NCI-H2107 treated with DMSO at 0.1 percent for 48 hours (cell line): ENCODE data around the gene MLYCD.
A peak's percentile ranks its signal among the peaks of the same experiment; 100 is the strongest.

ENCODE experiments used
- DNase-seq: peaks from one replicate; lab custom pipeline; 2025; ENCODE audit not compliant: unreplicated experiment; lab: John Stamatoyannopoulos, UW

MLYCD gene

GRCh38 chr16:83954577-83955016 lies 55.7 kb downstream of the MLYCD start:
- no peak for DNase-seq

DNA sequence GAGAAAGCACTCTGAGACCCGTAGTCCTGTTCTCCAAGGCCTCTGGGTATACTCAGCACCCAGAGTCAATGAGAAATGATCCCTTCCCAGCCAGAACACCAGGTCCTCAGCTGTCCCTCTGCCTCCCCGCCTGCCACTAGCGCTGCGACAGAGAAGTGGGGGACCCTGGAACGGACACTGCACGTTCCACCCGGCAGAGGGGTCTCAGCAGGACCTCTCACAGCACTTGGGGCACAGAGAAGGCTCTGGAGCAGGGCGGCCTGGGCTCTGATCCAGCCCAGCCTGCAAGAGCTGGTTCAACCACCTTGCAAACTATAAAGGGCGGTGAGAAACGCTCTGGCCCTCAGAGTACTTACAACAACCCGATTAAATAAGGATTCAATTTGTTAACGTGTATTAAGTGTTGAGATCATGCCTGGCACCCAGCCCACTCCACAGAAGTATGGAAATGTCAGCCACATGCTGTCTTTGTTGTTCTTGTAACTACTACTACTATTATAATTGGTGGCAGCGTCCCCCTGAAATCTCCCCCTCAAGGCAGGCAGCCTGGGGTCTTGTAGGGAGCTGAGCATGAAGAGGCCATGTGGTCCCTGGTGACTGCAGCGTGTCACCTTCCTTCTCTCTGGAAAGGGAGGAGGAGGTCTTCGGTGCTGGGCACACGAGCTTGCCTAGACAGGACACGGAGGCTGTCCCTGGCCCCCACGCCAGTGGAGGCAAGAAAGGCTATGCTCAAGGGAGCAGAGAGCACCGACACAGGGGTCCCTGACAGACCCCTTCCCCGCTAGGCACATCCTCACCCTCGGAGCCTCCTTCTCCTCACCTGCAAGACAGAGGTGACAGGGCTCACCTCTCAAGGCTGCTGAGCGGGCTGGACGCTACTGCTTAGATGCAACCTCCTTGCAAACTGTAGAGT lies 56.6 kb downstream of the MLYCD start:
- DNase-seq, result no peak

DNA sequence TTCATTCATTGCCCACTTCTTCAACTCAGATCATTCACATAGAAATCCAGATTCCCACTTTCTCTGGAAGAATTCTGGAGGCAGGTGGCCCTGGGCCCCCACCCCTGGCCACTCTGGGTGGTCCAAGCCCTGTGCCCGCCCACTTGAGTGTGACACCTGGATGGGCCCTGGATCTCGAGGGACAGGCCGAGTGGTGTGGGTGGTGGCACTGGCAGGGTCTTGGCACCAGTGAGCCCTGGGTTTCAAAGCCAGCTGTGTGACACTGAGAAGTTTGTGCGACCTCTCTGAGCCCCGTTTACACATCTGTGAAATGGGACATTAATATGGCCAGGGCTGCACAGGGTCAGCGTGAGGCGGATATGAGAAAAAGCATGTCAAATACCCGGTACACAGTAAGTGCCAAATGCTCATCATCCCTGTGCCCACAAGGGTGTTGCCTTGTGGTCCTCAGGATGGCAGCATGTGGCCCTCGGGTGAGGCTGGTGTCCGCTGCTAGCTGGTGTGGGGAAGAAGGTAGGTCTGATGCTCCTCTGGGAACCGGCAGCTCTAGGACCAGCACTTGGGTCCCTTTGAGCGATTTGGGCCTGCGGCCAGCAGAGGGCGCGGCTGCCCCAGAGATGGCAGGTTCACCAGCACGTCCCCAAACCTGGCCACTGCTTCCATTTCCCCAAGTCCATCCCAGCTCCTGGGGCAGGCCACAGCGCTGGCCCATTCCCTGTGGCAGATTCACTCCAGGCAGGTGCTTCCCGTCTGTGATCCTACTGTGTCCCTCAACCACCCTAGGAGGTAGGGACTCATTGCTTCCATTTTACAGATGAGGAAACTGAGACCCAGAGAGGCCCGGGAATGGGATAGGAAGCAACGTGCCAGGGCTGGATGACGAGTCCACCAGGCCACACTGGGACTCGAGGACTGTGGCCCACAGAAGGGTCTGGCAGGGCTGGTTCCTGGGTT lies 57.7 kb downstream of the MLYCD start:
- DNase-seq, result peak; percentile 48

DNA sequence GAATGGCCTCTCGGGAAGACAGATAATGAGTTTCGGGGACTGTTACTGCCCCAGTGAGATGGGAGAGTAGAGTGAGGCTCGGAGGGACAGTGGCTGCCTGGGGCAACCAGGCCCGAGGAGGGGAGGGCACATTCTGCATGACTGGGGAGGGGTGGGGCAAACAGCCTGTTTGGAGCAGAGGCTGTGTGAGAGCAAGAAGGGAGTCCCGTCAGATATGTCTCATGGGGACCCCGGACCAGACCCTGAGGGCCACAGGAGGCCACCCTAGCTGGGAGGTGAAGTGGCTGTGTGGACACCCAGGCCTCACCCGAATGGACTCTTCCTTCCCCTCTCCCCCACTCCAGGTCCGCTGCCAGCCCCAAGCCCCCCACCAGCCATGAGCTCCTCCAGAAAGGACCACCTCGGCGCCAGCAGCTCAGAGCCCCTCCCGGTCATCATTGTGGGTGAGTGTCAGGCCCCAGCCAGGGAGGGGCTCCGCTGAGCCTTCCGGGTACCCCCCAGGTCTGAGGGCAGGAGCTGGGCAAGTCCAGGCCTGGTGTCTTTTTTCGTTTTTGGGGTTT lies 58.5 kb downstream of the MLYCD start:
- DNase-seq, result no peak

GRCh38 chr16:83958137-83958845 lies 59.4 kb downstream of the MLYCD start:
- DNase-seq, result no peak

GRCh38 chr16:83958846-83959565 lies 60.1 kb downstream of the MLYCD start:
- DNase-seq, result no peak

DNA sequence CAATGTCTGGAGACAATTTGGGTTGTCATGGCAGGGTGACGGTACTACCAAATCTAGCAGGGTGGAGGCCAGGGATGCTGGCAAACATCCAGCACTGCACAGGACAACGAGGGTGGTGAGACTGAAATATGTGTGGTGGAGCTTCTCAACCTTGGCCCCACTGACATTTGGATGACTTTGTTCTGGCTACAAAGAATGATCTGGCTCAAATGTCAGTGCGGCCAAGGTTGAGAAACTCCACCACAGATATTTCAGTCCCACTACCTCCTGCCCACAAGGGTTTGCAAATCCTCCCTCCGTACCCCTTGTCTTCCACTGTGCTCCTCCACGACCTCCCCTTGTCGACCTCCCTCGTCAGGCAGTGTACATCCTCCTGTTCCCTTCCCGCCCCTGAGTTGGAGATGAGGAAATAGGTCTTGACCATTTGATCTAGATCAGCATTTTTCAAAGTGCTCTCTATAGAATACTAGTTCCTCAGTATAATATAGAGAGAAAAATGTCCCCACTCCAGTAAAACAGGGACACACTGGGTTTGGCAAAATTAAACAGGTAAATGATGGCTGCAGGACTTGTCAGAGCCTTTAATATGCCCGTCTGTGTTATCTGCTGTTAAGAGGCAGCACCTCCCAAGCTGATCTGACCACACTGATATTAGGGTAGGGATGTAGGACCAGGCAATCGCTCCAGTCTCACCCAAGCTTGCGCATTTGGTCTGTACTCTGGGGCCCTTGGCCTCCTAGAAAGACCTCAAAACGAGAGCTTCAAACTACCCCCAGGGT lies 60.9 kb downstream of the MLYCD start:
- DNase-seq, result no peak

DNA sequence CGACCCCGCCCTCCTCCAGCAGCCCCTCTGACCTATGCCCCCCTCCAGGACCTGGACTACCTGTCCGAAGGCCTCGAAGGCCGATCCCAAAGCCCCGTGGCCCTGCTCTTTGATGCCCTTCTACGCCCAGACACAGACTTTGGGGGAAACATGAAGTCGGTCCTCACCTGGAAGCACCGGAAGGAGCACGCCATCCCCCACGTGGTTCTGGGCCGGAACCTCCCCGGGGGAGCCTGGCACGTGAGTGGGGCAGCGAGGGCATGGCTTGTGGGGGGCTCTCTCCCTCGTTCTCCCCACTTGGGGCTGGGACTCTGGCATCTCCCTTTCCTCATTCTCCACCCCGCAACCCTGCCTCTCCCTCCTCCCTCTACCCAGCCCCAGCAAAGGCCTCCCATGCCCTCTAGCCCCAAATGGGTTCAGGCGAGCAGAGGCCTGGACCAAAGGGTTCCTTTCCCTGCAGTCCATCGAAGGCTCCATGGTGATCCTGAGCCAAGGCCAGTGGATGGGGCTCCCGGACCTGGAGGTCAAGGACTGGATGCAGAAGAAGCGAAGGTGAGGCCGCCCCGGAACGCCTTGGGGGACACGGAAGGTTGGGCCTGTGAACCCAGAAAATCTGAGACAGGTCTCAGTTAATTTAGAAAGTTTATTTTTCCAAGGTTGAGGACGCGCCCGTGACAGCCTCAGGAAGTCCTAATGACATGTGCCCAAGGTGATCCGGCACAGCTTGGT lies 61.8 kb downstream of the MLYCD start:
- DNase-seq, result no peak

DNA sequence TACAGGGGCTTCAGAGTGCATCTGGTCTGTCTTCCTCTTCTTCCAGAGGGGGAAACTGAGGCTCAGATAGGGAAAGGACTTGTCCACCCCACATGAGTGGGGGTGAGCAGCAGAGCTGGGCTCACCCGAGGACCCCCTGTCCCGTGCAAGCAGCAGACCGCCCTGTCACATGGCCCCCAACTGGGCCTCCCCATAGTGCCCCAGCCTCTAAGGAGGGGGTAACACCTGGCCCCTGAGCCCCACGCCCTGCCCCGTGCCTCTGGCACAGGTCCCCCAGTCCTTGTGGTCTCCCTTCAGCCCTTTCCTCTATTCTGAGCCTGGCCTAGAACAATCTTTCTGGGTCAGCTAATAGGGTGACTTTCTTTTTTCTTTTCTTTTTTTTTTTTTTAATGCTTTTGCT lies 62.7 kb downstream of the MLYCD start:
- DNase-seq, result no peak

- no peak for DNase-seq
These were observed 64.6 kb downstream of the MLYCD start for GRCh38 chr16:83963277-83964119.

DNA sequence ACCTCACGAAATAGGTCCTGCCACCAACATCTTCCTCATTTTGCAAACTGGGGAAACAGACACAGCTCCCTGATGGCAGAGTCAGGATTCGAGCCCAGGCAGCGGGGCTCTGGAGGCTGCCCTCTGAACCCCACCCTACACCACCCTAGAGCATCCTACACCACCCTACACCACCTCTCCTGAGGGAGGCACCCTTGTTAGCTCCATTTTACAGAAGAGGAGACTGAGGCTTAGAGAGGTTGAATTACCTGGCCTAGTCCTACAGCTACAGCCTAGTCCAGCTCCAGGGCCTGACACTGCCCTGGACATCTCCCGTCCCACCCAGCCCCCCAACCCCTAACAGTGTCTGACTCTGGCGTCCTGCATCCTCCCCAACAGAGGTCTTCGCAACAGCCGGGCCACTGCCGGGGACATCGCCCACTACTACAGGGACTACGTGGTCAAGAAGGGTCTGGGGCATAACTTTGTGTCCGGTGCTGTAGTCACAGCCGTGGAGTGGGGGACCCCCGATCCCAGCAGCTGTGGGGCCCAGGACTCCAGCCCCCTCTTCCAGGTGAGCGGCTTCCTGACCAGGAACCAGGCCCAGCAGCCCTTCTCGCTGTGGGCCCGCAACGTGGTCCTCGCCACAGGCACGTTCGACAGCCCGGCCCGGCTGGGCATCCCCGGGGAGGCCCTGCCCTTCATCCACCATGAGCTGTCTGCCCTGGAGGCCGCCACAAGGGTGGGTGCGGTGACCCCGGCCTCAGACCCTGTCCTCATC lies 65.9 kb downstream of the MLYCD start:
- no peak for DNase-seq

GRCh38 chr16:83965444-83966152 lies 66.7 kb downstream of the MLYCD start:
- DNase-seq, result no peak

DNA sequence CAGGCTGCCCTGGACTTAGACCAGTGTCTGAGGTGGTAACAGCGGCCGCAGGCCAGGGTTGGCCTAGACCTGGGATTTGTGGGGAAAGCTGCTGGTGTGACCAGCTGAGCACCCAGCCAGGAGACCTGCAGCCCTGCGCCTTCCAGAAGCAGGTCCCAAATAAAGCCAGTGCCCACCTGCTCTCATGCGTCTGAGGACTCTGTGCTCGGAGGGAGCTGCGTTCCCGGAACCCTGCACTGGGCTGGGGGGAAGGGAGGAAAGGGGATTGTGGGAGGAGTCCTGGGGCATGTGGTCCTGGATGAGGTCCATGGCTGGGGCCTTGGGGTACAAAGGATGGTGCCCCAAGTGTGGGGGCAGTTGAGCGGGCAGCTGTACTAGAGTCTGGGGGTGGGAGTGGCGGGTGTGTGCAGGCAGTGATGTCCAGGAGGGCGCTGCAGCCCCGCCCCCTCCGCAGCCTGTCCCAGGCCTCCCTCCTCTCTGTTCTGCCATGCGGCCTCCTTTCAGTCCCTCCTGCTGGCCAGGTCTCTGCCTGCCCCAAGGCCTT lies 67.3 kb downstream of the MLYCD start:
- no peak for DNase-seq

GRCh38 chr16:83967091-83967490 lies 68.2 kb downstream of the MLYCD start:
- DNase-seq, result no peak

DNA sequence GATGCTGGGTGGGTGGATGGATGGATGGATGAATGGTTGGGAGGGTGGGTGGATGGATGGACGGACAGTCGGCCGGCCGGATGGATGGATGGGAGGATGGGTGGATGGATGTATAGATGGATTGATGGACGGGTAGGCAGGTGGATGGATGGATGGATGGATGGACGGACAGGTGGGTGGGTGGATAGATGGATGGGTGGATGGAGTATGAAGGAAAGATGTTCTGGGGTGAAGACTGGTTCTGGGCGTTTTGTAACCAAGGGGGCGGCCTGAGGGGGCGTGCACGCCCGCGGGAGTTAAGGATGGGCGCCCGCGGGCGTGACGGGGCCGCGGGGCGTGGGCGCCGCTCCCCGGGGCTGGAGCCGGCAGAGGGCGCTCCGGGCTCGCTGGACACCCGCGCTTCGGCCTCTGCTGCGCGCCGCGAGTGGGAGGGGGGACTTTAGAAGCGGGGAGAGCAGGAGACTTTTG lies 69.0 kb downstream of the MLYCD start, which contains the start of gene NECAB2:
Gene NECAB2 (plus strand): TSS at position 407 of the 468 bp plus-strand sequence. CDS start 405 bp downstream, outside the sequence.
- DNase-seq, result no peak

GRCh38 chr16:83968306-83968851 lies 69.5 kb downstream of the MLYCD start:
- no peak for DNase-seq
